HG02973 (cell line): Measurements from ENCODE around the gene ARHGEF26.

Experiments
- ATAC-seq: cut with Tn5 transposase; IDR thresholded peaks from one replicate; pipeline ENCODE4 v1.9.1; 2021; ENCODE audit warnings: moderate library complexity; ENCODE audit not compliant: unreplicated experiment

Gene ARHGEF26

DNA sequence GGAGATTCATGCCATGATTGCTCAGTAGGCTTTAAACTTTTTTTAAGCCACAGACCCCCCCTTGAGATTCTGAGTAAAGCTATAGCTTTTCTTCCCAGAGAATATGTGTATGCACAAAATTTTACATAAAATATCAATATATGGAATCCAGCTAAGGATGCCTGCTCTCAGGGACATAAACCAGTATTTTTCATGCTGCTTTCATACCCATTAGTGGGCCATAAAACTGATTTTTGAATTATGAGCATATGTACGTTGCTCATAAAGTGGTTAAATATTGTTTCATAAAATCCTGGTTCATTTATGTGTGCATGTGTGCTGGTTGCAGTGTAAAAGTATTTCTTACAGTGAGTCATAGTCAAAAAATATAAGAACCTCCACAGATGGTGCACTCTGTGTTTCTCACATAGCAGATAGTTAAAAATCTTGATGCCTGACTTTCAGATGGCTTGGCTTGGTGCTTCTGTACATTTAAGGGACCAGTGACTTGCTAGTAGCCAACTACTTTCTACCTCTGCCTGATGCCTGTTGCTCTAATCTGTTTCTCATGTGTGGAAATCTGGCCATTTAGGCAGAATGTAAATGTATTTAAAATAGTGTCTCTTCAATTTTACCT is 71.9 kb downstream of the ARHGEF26 start:
- no peak for ATAC-seq

DNA sequence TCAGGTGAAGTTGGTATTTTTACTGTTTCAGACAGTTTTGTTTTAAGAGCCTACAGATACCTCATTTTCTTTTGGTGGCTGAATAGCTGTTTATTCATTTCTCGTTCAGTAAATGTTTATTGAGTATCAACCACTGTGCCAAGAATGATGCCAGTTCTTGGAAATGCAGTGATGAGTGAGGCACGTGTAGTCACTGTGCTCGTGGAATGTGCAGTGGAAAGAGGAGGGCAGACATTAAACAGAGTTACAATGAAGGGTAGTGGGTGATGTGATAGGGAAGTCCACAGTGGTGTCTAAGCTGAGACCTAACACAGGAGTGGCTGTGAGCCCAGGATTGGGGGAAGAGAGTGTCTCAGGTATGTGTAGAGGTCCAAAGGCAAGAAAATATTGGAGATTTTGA is 73.7 kb downstream of the ARHGEF26 start:
- no peak for ATAC-seq

DNA sequence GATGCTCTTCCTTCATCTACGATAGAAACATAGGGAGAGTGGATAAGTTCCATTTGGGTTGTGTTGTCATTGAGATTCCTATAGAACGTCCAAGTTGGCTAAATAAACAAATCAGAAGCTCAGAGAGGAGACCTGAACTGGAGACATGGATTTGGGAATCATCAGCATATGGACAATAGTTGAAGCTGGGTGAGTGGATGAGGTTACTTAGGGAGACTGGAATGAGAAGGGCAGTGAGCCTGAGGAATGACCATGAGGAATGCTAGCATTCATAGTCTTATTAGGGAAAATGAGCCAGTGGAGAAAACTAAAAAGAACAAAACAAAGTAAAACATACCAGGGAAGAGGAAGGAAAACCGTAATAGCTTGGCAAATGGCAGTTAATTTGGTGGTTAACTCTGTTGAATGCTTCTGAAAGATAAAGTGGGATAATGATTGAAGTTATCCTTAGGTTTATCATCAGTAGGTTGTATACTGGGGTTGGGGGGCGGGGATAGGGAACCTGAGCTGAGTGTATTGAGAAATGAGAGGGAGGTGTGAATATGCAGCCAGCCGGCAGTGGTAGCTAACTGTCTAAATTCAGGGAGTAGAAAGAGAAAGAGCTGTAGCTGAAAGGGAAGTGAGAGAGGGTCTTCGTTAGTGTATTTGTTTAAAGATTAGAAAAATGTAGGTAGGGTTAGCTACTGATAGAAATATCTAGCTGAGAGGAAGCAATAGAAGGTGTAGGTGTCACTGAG is 74.6 kb downstream of the ARHGEF26 start:
- ATAC-seq, result no peak

DNA sequence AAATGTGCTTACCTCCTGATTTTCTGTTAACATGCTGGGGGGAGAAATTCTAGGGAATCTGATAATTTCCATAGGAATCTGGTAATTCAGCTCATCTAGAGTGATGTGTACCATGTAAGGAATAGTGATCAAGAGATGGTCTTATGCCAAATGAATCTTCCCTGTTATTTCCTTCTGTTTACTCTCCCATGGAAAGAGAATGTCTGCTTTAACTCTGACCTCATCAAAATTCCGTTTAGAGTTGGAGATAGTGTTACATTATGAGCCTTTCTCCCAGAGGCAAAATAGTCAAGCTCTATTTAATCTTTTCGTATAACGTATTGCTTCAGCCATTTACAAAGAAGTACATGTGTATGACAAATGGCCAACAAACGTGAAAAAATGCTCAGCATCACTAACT is 76.6 kb downstream of the ARHGEF26 start:
- ATAC-seq, result no peak

DNA sequence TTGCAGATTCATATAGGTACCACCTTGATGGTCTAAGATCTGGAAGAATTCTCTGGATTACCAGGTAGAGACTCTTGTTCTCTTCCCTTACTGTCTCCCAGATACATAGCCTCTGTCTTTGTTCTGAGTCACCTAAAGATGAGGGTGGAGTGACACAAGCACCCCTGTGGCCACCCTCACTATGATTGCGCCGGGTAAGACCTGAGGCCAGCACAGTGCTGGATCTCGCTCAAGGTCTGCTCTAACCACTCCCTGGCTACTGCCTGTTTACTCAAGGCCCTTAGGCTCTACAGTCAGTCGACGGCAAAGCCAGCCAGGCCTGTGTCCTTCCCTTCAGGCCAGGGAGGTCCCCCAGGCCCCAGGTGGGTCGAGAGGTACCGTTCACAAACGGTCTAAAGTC is 88.3 kb downstream of the ARHGEF26 start:
- no peak for ATAC-seq

DNA sequence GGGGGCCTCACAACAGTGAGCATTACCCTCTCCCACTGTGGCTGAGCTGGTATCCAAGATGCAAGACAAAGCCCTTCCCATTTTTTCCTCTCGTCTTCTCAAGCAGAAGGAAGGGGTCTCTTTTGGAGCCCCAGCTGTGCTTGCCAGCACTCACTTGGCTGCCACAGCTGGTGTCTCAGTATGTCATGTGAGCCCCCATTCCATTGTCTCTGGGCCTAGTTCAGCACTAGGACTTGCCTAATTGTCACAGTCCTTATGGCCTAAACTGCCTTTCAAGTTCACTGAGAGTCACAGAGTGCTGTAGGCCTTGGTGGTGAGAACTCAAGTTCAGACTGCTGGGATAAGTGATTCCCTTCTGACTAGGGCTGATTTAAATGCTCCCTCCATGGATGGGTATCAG is 89.8 kb downstream of the ARHGEF26 start:
- no peak for ATAC-seq

DNA sequence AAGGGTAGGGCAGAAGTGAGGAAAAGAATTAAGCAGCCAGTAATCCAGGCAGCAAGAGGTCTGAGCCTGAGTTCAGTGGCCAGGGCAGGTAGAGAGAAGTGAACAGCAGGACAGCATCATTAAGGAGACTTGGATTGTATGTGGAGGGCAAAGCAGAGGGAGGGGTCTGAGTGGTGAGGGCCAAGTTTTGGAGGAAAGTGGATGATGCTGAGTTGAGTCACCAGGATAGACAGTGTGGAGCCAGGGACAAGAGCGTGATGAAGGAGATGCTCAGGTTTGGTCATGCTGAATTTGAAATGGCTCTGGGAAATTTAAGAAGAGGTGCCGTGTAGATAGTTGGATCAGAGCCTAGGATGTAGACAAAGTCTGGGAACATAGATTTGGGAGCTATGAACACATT is 93.1 kb downstream of the ARHGEF26 start:
- no peak for ATAC-seq

DNA sequence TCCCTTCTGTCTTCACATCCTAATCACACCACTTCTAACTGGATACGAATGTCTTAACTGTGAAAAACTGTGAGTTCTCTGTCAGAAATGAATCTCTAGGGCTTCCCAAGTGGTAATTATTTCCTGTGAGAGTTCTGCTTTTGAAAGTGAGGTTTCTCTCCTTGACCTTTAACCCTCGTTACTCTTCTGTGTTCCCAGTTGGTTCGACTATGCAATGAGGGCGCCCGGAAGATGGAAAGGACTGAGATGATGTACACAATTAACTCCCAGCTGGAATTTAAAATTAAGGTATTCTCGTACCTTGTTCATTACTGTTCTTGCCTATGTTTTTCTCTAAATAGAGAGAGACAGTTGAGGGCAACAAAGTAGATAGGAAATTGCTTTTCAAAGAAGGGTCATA is 96.5 kb downstream of the ARHGEF26 start:
- no peak for ATAC-seq

DNA sequence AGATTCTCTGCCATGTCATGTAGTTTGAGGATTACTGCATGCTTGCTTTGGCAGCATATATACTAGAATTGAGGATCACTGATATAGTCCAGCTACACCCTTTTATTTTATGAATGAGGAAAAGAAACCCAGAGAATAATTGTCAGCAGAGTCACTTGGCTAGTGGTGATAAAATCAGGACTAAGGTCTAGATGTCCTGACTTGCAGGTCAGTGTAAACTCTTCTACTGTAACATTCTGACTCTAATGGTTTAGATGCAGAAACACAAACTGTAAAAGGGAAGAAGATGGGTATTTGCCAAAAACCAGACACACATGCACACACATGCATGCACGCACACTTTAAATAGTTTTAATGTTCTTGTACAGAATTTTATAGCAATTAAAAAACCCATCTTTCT is 97.5 kb downstream of the ARHGEF26 start:
- ATAC-seq, result no peak

DNA sequence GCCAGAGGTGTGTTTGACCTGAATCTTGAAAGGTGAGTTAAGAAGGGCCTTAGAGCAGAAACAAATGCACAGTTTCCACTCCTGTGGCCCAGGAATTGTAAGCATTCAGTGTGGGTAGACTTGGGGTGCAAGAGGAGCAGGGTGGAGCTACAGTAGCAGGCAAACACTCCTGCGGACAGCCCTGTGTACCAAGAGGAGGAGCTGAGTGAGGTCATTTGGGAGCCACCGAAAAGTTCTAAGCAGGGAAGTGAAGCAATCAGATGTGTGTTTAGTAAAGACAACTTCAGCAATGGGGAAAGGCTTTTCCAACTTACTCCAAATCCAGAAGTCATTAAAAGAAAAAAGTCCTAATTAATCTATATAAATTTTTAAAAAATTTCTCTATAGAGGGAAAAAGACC is 99.3 kb downstream of the ARHGEF26 start:
- ATAC-seq, result no peak

DNA sequence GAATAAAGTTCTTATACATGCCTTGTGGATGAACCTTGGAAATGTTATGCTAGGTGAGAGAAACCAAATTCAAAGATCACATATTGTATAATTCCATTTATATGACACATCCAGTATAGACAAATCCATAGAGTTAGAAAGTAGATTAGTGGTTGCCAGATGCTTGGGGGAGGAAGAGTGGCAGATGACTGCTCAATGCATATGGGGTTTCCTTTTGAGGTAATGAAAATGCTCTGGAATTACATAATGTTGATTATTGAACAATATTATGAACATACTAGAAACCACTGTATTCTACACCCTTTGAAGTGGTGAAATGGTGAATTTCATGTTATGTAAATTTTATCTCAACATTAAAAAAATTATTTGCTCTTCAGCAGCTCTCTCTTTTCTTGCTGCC is 102.3 kb downstream of the ARHGEF26 start:
- ATAC-seq, result no peak

DNA sequence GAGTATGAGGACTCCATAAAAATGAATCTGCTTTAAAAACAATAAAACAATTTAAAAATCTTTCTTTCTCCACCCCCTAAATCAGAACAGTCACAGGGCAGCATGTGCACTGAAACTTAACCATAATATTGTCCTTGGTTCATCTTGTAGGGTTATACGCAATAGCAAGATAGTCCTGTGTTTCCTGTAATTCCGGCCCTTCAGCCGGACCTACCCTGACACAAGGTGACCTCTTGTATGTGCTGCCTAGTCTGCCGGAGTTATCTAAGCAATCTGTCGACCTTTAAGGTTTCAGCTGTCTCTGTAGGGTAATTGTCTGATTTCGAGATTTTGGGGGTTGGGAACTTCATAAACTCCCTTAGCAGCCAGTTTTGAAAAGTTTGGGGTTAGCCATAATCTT is 103.2 kb downstream of the ARHGEF26 start:
- ATAC-seq, result no peak

DNA sequence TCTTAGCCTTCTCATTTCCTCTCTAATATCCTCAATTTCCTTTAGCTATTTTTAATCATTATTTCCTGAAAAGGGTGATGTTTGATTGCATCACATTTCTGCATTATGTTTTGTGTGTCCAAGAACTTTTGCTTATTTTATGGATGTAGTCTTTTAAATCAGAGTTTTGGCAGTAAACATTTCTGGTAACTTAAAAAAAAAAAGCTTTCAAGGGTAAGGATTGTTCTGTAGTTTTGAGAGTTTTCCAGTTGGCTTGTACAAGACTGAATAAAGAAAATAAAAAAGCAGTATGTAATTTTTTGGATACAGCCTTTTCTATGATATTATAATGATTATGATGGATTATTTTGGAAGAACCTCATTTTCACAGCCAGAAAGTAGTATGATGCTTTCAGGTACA is 103.7 kb downstream of the ARHGEF26 start:
- ATAC-seq, result no peak

DNA sequence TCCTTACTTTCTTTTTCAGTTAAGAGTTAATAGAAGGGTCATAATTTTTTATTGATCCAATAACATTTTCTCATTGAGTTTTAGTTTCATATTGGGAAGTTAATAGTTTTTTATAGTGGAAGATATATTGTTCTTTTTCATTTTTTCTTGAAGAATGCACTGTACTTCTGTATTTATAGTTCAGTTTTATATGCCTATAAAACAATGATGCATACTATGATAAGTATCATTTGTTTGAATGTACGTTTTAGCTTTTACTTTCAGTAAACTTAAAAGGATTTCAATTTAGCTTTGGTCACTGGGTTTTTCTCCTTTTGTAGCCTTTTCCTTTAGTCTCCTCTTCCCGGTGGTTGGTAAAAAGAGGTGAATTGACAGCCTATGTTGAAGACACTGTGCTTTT is 104.3 kb downstream of the ARHGEF26 start:
- no peak for ATAC-seq

DNA sequence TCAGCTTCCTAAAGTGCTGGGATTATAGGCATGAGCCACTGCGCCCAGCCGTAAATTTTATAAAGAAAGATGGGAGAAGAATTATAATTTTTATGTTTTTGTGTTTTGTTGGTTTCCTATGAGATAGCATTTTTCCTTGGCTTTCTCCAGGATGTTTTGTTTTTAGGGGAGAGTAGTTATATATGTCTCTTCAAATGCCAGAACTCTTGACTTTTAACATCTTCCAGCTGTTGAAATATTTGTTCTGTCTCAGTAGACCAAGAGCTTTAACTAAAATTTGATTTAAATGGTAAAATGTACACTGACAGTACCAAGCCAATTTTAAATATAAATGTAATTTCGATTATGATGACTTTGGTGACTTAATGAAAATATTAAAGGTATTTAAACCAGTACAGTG is 106.3 kb downstream of the ARHGEF26 start:
- no peak for ATAC-seq

DNA sequence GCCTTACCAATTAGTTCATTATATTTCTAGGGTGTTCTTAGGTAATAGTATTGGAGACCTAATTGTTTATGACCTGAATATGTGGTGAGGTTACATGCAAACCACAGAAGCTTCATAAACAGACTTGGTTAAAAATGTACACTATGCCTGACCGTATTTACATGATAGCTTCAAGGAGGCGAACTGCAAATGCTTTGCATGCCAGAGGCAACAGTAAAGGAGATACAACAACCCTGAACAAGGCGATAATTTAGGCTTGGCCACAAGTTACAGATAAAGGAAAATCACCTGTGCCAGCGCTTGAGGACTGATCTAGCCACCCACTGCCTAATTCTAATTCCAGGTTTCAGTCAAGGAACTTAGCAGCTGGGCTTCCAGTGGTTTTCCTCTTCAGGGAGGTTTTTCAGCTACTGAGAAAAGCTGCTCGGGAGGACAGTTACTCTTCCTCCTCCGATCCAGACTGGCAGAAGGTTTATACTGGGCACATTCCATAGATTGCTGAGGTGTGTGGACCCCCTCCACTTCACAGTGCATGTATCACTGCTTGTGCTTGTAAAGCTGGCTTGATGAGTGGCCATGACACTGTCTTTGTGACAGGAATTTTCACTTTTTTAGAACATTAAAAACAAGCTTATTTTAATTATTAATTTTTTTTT is 107.5 kb downstream of the ARHGEF26 start:
- no peak for ATAC-seq

DNA sequence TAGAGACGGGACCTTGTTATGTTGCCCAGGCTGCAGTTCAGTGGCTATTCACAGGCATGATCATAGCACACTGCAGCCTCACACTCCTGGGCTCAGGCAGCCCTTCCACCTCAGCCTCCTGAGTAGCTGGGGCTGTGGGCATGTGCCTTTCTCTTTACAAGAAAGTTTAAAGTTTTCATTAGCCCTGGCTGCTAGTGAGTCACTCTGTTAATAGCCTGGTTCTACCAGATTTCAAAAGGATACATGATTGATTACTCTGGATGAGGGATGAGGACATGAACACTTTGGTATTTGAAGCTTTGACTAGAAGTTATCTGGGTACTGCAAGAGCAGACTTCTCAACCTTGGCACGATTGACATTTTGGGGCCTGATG is 108.0 kb downstream of the ARHGEF26 start:
- ATAC-seq, result no peak

DNA sequence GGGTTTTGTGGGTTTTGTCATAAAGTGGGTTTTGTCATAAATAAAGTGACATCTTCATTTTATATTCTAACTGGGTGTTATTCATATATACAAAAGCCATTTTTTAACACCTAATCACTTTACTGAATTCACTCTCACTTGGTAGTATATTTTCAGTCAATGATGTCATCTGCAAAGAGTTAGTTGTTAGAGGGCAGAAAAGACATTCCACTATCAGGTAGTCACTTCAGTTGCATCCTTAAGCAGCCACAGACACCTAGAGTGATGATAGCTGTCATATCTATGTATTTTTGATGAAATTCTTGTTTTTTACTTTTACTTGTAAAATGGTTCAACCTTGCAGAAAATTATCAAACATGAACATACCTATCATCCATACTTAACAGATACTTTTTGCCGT is 114.1 kb downstream of the ARHGEF26 start:
- no peak for ATAC-seq

DNA sequence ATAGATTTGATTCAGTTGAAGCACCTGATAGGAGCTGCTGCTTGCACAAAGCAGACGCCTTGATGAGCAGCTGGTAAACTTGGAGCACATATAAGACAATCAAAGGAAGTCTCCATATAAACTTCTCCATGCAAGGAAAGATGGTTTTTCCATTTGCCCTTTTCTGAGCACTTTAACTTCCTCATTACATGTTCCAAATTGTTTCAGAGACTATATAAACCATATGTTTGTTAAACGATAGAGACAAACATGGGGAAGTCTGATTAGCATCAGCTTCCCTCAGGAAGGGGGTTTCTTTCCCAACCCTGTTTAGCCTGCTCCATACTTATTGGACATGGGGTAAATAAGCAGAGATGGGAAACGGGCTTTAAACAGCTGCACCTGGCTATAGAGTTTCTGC is 115.1 kb downstream of the ARHGEF26 start:
- ATAC-seq, result no peak

DNA sequence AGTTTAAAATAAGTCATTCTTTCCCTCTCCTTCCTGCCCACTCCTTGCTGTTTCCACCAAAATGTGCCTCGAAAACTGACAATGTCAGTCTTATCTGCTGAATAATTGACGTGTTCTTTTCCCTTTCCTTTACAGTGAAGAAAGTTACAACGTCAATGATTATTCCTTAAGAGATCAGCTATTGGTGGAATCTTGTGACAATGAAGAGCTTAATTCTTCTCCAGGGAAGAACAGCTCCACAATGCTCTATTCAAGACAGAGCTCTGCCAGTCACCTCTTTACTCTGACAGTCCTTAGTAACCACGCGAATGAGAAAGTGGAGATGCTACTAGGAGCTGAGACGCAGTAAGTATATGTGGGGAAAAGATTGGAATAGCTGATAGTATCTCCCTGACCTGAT is 119.0 kb downstream of the ARHGEF26 start:
- ATAC-seq, result no peak

DNA sequence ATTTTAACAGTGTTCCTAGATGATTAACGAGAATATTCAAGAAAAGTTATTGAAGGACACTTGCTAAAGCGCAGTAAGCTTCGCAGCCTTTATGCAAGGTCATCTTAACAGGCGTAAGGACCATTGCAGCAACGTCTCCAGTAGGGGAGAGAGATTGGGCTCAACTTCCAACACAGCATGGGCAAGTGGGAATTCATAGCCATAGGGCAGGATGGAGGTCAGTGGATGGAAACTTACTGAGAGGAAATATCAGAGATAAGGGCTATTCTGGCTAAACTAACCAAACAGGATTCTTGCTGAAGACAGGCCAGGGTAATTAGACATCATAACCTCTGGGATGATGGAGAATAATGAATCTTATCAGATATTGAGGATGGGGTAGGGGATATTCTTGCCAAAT is 120.3 kb downstream of the ARHGEF26 start:
- ATAC-seq, result no peak

DNA sequence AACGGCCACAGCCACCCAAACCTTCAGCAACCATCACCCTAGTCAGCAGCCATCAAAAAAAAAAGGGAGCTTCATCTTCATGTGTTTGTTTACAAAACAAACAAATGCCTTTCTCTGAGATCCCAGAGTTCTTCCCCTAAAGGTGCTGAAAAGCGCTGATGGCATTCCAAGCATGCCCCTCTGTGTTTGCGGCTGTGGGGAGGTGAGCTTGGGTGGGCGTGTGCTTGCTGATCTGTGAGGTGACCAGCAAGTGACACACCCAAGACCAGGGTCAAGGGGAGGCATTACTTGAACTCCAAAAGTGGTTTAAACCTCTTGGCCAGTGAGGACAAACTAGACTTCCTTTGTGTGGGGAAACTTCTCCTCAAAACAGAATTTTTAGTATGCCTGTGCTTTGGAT is 121.6 kb downstream of the ARHGEF26 start:
- ATAC-seq, result no peak

DNA sequence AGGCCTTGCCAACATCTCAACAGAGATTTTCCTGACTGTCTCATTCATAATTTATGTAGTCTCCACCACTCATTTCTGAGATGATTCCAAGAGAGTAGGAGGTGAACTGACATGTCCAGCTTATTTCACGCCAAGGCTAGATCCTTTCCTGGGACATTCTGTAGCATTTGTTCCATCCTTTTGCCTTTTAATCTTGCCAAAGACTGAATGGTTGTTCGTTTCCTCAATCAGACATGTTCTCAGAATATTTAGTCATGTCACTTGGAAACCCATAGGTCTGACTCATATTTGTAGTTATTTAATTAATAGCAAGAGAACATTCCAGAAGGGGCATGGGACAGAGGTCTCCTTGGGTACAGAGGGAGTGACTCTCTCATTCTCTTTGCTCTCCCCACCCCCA is 122.2 kb downstream of the ARHGEF26 start:
- ATAC-seq, result no peak
